ENCODE data around the gene SH3GL1. TPM values are rescaled to one million over a fixed set of nuclear protein-coding genes. Genes with fewer than 3 reads are reported as not detected.

SH3GL1 gene
- polyA plus RNA-seq, 1 donor (not counting 4 experiments of a cell fraction or from before 2014, with no cell fraction given) = 47.4 TPM

GRCh38 chr19:4445963-4446703 lies 45.8 kb upstream of the SH3GL1 start:
- Histone ChIP-seq H3K4me1 (ENCODE audit: control insufficient read depth, extremely low read depth, insufficient read depth, low read length) (peaks cover 5% of the 10 kb centered on the region), H2AFZ (ENCODE audit: control insufficient read depth, low read length) (no peak overlapping the region), H3K79me2 (ENCODE audit: control insufficient read depth, insufficient read depth, low read length) (no peaks in the 10 kb centered on the region), H3K27me3 (ENCODE audit: control insufficient read depth, extremely low read depth, insufficient read depth, low read length) (no peaks in the 10 kb centered on the region), H3K9me3 (ENCODE audit: control insufficient read depth, low read depth, low read length) (no peaks in the 10 kb centered on the region), H3K4me3 (ENCODE audit: control insufficient read depth in 2 of 3, extremely low read depth in 1 of 3, insufficient read depth in 2 of 3, low read depth in 1 of 3, low read length in 3 of 3) (no peak overlapping the region), H3K36me3 (ENCODE audit: control insufficient read depth in 2 of 2, extremely low read depth in 1 of 2, insufficient read depth in 2 of 2, low read length in 2 of 2) (peaks cover 50 to 53% of the 10 kb centered on the region in 2 experiments), H3K4me2 (ENCODE audit: control insufficient read depth, extremely low read depth, insufficient read depth, low read depth, low read length) (no peak overlapping the region), H3K9ac (ENCODE audit: control insufficient read depth, extremely low read depth, insufficient read depth, low read length) (no peak overlapping the region), H3K27ac (ENCODE audit: control insufficient read depth, insufficient read depth, low read length) (no peak overlapping the region), H4K20me1 (ENCODE audit: control insufficient read depth, extremely low read depth, insufficient read depth, low read length) (no peaks in the 10 kb centered on the region), H3K9me1 (ENCODE audit: control insufficient read depth, extremely low read depth, insufficient read depth, low read length) (no peaks in the 10 kb centered on the region)
- TF ChIP-seq CTCF (optimal IDR thresholded peaks at IDR 0.05 in 1 of 3, IDR thresholded peaks at IDR 0.05 in 1 of 3, conservative IDR thresholded peaks at IDR 0.05 in 1 of 3; ENCODE audit: extremely low read depth in 1 of 3, insufficient read depth in 2 of 3, low read length in 3 of 3) (no peak), EZH2 (IDR thresholded peaks at IDR 0.05; ENCODE audit: low read length) (no peak)
- dilution Hi-C loops (cut with MboI; ENCODE audit: extremely low pct_ligation_motif_present, low sequenced_read_pairs) = no loop called here
- no peak for FAIRE-seq
- no peak for DNase-seq (ENCODE audit: low read depth, low spot score)

GRCh38 chr19:4444765-4445741 lies 44.7 kb upstream of the SH3GL1 start:
- TF ChIP-seq EZH2 (IDR thresholded peaks at IDR 0.05; ENCODE audit: low read length) (no peak), CTCF (optimal IDR thresholded peaks at IDR 0.05 in 1 of 3, IDR thresholded peaks at IDR 0.05 in 1 of 3, conservative IDR thresholded peaks at IDR 0.05 in 1 of 3; ENCODE audit: extremely low read depth in 1 of 3, insufficient read depth in 2 of 3, low read length in 3 of 3) (no peak)
- Histone ChIP-seq H4K20me1 (ENCODE audit: control insufficient read depth, extremely low read depth, insufficient read depth, low read length) (no peaks in the 10 kb centered on the region), H3K9me1 (ENCODE audit: control insufficient read depth, extremely low read depth, insufficient read depth, low read length) (no peaks in the 10 kb centered on the region), H3K27ac (ENCODE audit: control insufficient read depth, insufficient read depth, low read length) (no peak overlapping the region), H3K9me3 (ENCODE audit: control insufficient read depth, low read depth, low read length) (no peaks in the 10 kb centered on the region), H3K27me3 (ENCODE audit: control insufficient read depth, extremely low read depth, insufficient read depth, low read length) (no peaks in the 10 kb centered on the region), H3K4me2 (ENCODE audit: control insufficient read depth, extremely low read depth, insufficient read depth, low read depth, low read length) (no peak overlapping the region), H3K79me2 (ENCODE audit: control insufficient read depth, insufficient read depth, low read length) (no peaks in the 10 kb centered on the region), H2AFZ (ENCODE audit: control insufficient read depth, low read length) (no peak overlapping the region), H3K4me3 (ENCODE audit: control insufficient read depth in 2 of 3, extremely low read depth in 1 of 3, insufficient read depth in 2 of 3, low read depth in 1 of 3, low read length in 3 of 3) (no peak overlapping the region), H3K9ac (ENCODE audit: control insufficient read depth, extremely low read depth, insufficient read depth, low read length) (no peak overlapping the region), H3K4me1 (ENCODE audit: control insufficient read depth, extremely low read depth, insufficient read depth, low read length) (peaks cover 5% of the 10 kb centered on the region), H3K36me3 (ENCODE audit: control insufficient read depth in 2 of 2, extremely low read depth in 1 of 2, insufficient read depth in 2 of 2, low read length in 2 of 2) (peaks cover 50 to 51% of the 10 kb centered on the region in 2 experiments)
- DNase-seq (ENCODE audit: low read depth, low spot score) = no peak
- FAIRE-seq = no peak
- dilution Hi-C loops (cut with MboI; ENCODE audit: extremely low pct_ligation_motif_present, low sequenced_read_pairs) = no loop called here

All from keratinocyte (primary cell).